ENCODE measurements around the gene MARCHF10. TPM values are rescaled to one million over a fixed set of nuclear protein-coding genes. Genes with fewer than 3 reads are reported as not detected.

The MARCHF10 gene
- total and polyA plus RNA-seq, 9 of the 15 experiments (the other 6 are each of a cell fraction or from before 2014, with no cell fraction given), result not detected

DNA sequence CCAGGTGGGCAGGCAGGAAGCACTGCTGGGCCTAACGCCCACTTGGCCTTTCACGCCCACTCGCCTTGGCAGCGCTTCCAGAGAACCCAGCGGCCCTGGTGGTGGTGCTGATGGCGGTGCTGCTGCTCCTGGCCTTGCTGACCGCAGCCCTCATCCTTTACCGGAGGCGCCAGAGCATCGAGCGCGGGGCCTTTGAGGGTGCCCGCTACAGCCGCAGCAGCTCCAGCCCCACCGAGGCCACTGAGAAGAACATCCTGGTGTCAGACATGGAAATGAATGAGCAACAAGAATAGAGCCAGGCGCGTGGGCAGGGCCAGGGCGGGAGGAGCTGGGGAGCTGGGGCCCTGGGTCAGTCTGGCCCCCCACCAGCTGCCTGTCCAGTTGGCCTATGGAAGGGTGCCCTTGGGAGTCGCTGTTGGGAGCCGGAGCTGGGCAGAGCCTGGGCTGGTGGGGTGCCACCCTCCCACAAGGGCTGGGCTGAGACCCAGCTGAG, 115.9 kb downstream of the MARCHF10 start (continued):
- TF ChIP-seq, protein P1, sequence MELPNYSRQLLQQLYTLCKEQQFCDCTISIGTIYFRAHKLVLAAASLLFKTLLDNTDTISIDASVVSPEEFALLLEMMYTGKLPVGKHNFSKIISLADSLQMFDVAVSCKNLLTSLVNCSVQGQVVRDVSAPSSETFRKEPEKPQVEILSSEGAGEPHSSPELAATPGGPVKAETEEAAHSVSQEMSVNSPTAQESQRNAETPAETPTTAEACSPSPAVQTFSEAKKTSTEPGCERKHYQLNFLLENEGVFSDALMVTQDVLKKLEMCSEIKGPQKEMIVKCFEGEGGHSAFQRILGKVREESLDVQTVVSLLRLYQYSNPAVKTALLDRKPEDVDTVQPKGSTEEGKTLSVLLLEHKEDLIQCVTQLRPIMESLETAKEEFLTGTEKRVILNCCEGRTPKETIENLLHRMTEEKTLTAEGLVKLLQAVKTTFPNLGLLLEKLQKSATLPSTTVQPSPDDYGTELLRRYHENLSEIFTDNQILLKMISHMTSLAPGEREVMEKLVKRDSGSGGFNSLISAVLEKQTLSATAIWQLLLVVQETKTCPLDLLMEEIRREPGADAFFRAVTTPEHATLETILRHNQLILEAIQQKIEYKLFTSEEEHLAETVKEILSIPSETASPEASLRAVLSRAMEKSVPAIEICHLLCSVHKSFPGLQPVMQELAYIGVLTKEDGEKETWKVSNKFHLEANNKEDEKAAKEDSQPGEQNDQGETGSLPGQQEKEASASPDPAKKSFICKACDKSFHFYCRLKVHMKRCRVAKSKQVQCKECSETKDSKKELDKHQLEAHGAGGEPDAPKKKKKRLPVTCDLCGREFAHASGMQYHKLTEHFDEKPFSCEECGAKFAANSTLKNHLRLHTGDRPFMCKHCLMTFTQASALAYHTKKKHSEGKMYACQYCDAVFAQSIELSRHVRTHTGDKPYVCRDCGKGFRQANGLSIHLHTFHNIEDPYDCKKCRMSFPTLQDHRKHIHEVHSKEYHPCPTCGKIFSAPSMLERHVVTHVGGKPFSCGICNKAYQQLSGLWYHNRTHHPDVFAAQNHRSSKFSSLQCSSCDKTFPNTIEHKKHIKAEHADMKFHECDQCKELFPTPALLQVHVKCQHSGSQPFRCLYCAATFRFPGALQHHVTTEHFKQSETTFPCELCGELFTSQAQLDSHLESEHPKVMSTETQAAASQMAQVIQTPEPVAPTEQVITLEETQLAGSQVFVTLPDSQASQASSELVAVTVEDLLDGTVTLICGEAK (IDR thresholded peaks at IDR 0.05), result no peak
- TF ChIP-seq, protein P1 (CRISPR knock-in tag; IDR thresholded peaks at IDR 0.05), result no peak
- no peak for TF ChIP-seq ZFP1 (CRISPR knock-in tag; IDR thresholded peaks at IDR 0.05)
- TF ChIP-seq, protein P2, sequence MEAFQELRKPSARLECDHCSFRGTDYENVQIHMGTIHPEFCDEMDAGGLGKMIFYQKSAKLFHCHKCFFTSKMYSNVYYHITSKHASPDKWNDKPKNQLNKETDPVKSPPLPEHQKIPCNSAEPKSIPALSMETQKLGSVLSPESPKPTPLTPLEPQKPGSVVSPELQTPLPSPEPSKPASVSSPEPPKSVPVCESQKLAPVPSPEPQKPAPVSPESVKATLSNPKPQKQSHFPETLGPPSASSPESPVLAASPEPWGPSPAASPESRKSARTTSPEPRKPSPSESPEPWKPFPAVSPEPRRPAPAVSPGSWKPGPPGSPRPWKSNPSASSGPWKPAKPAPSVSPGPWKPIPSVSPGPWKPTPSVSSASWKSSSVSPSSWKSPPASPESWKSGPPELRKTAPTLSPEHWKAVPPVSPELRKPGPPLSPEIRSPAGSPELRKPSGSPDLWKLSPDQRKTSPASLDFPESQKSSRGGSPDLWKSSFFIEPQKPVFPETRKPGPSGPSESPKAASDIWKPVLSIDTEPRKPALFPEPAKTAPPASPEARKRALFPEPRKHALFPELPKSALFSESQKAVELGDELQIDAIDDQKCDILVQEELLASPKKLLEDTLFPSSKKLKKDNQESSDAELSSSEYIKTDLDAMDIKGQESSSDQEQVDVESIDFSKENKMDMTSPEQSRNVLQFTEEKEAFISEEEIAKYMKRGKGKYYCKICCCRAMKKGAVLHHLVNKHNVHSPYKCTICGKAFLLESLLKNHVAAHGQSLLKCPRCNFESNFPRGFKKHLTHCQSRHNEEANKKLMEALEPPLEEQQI (IDR thresholded peaks at IDR 0.05), result no peak
- TF ChIP-seq ZNF561 (CRISPR knock-in tag; conservative IDR thresholded peaks at IDR 0.05), result no peak
- no peak for TF ChIP-seq STAT5A (IDR thresholded peaks at IDR 0.05; ENCODE audit: borderline replicate concordance, low read length)
- no peak for TF ChIP-seq ZFPM2 (CRISPR knock-in tag; IDR thresholded peaks at IDR 0.05)
- TF ChIP-seq, protein P3, sequence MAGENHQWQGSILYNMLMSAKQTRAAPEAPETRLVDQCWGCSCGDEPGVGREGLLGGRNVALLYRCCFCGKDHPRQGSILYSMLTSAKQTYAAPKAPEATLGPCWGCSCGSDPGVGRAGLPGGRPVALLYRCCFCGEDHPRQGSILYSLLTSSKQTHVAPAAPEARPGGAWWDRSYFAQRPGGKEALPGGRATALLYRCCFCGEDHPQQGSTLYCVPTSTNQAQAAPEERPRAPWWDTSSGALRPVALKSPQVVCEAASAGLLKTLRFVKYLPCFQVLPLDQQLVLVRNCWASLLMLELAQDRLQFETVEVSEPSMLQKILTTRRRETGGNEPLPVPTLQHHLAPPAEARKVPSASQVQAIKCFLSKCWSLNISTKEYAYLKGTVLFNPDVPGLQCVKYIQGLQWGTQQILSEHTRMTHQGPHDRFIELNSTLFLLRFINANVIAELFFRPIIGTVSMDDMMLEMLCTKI (IDR thresholded peaks at IDR 0.05; ENCODE audit: partially characterized antibody), result no peak
- TF ChIP-seq ZNF12 (CRISPR knock-in tag; IDR thresholded peaks at IDR 0.05), result no peak
- no peak for TF ChIP-seq THRAP3 (IDR thresholded peaks at IDR 0.05; ENCODE audit: borderline replicate concordance)
- no peak for TF ChIP-seq NR1H2 (CRISPR knock-in tag; IDR thresholded peaks at IDR 0.05)
- TF ChIP-seq, protein P4, sequence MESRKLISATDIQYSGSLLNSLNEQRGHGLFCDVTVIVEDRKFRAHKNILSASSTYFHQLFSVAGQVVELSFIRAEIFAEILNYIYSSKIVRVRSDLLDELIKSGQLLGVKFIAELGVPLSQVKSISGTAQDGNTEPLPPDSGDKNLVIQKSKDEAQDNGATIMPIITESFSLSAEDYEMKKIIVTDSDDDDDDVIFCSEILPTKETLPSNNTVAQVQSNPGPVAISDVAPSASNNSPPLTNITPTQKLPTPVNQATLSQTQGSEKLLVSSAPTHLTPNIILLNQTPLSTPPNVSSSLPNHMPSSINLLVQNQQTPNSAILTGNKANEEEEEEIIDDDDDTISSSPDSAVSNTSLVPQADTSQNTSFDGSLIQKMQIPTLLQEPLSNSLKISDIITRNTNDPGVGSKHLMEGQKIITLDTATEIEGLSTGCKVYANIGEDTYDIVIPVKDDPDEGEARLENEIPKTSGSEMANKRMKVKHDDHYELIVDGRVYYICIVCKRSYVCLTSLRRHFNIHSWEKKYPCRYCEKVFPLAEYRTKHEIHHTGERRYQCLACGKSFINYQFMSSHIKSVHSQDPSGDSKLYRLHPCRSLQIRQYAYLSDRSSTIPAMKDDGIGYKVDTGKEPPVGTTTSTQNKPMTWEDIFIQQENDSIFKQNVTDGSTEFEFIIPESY (CRISPR knock-in tag; IDR thresholded peaks at IDR 0.05), result peak; percentile 74
- 0 out of 2 replicates have a peak, but pooled peaks have one; percentile 19 for TF ChIP-seq HNRNPL (IDR thresholded peaks at IDR 0.05; ENCODE audit: low read depth, low read length)
- no peak for TF ChIP-seq RCOR1 (IDR thresholded peaks at IDR 0.05; ENCODE audit: borderline replicate concordance in 1 of 2, low read depth in 2 of 2, low read length in 2 of 2)

All from K562 (cell line).